CD4-positive, alpha-beta T cell treated with Interleukin-15 for 1 hour (primary cell): Measurements from ENCODE around the gene APOBEC3A.
"Not testable (repeated sequence)": the region's sequence is repeated elsewhere in the genome, so short reads cannot be mapped to it uniquely, and the experiment has no call there.

Experiments
- DNase-seq: peaks from one replicate; pipeline ENCODE4 v3.0.0-alpha.2; 2020

APOBEC3A gene

GRCh38 chr22:38943882-38944281, 13.5 kb upstream of the APOBEC3A start:
- no peak for DNase-seq

- DNase-seq: no peak
Measured at GRCh38 chr22:38944653-38945052, 12.8 kb upstream of the APOBEC3A start.

GRCh38 chr22:38945706-38946338, 11.6 kb upstream of the APOBEC3A start:
- not testable (repeated sequence) for DNase-seq

DNA sequence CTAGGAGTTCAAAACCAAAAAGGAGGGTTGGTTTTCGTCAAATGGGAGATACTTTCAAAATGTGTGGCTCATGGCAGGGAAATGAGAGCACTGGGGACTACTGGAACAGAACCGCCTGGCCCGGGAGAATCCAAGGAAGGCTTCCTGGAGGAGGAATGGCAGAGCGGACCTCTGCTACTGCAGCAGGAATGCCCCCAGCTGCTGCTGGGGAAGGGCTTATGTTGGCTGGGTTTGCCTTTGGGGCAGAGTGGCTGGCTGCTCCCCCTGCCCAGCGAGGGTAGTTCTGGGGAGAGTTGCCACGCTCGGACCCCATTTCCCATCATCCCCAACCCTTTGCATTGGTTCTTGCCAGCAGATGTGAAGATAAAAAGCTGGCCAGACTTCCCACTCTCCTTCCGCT, 10.6 kb upstream of the APOBEC3A start:
- DNase-seq: no peak

DNA sequence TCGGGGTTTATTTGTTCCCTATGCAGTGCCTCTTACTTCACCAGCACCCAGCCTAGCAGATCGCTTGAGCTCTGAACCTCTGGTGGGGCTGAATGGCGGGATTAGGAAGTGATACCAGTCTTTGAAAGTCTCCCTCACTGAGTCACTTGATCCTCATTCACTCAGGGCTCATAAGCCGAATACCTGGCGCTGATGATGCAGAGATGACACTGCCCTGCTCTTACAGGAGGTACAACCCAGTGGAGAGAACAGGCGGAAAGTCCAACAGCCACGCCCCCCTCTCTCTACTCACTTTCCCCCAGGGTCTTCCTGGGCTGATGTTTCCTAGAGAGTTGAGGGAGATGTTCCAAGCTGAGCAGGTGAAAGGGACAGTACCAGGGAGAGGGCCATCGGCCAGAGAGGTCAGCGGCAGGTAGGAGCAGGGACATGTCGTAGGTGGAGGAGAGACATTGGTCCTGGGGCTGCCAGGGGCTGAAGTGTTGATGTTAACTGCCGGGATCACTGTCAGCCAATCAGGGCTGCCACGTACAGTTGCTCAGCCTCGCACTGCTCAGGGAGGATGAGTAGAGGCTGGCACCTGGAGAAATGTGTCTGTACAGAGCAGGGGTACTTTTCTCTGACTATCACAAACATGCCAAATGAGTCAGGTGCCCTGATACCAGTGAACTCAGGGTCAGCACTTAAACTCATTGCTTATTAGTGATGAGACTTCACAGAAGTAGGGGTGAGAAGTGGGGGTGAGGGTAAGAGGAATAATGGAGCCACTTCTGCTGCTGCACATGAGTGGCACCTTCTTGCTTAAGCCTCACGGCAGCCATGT, 9.9 kb upstream of the APOBEC3A start:
- peak; percentile 72 for DNase-seq

DNA sequence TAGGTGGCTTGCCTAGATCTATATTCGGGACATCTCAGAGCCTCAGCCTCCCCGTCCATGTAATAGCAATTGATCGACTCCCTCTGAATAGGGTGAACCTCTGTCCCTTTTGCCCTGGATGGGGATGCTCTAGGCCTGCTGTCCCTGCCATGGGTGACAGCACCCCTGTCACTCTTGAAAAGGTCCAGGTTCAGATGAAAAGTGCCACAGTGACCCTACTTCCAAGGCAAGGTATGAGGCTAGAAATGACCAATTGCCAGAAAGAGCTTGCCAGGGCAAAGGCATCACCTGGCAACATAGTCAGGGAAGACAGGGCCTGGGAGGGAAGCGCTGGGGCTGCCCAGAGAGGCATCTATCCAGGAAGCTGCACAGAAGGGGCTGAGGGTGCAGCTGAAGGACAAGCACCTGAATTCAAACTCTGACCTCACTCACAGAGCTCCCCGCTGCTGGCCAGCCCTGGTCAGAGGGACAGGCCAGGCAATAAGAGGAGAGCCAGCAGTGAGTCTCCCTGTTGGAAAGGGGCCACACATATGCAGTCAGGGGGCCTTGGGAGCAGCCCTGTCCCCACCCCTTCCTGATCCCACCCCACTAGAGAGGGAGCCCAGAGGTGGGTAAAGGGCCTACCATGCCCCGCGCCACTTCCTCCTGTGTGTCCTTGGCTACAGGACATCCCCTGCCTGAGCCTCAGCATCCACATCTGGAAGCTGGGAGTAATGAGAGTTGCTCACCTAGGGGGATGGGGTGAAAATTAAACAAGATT, 9.0 kb upstream of the APOBEC3A start:
- no peak for DNase-seq

DNA sequence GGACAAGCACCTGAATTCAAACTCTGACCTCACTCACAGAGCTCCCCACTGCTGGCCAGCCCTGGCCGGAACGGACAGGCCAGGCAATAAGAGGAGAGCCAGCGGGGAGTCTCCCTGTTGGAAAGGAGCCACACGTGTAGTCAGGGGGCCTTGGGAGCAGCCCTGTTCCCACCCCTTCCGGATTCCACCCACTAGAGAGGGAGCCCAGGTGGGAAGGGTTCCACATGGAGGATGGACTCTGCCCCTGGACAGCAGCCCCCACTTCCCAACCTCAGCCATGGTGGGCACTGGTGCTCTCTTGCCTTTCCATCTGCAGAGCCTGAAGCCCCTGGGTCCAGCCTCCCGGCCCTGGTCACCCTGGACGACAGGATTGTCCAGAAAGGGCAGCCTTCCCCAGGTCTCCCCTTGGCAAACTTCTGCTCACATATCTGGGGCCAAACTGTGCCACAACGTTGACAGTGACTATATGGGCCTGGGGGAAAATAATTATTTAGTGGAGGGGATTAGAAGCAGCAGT, 7.5 kb upstream of the APOBEC3A start:
- no peak for DNase-seq

- DNase-seq: no peak
Measured at GRCh38 chr22:38950527-38951295, 6.7 kb upstream of the APOBEC3A start.

DNA sequence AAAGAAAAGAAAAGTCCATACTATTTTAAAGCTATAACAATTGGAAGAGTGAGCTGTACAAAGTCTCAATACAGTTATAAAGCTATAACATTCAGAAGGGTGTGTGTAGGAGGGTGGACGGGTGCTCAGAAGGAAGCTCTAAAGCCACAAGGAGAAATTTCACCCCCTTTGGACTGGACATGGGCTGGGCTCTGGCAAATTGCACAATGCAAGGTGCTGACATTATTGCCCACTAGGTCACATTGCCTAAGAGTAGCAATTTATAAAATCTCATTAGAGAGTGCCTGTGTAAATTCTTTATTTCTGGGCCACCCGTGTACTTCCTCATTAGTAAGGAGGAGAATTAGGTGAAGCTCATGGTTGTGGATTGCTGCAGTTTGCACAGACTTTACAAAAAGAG, 5.7 kb upstream of the APOBEC3A start:
- DNase-seq: peak; percentile 37

DNA sequence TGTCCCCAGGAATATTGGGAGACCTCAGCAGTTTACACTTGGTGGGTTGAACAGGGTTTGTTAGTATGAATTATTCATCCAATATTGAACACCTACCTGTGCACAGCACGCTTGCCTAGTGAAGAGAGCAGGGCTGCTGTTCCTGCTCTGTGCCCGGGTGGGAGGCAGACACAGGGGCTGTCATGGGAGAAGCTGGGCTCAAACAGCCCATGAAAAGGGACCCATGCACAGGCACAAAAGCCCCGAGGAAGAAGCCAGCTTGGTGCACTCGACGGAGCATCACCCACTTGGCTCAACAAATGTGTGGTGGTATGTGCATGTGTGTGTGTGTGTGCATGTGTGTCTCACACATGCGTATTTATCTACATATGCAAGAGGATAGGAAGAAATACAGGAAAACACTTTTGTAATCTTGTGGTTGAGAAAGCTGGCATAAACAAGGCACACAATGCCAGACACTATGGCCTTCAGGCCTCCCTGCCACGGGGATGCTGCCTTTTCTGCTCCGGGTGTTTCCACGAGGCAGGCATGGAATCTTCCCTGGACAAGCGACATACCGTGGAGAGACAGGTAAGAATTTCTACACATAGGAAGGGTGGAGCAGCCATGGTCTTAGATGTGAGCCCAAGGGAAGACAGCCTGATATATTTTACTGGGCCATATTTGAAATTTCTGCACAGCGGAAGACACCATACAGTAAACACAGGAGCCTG, 5.0 kb upstream of the APOBEC3A start:
- no peak for DNase-seq

- no peak for DNase-seq
Measured at GRCh38 chr22:38953091-38953490, 4.3 kb upstream of the APOBEC3A start.

GRCh38 chr22:38953577-38954413, 3.6 kb upstream of the APOBEC3A start:
- peak; percentile 85 for DNase-seq

GRCh38 chr22:38954414-38955043, 2.9 kb upstream of the APOBEC3A start:
- no peak for DNase-seq

DNA sequence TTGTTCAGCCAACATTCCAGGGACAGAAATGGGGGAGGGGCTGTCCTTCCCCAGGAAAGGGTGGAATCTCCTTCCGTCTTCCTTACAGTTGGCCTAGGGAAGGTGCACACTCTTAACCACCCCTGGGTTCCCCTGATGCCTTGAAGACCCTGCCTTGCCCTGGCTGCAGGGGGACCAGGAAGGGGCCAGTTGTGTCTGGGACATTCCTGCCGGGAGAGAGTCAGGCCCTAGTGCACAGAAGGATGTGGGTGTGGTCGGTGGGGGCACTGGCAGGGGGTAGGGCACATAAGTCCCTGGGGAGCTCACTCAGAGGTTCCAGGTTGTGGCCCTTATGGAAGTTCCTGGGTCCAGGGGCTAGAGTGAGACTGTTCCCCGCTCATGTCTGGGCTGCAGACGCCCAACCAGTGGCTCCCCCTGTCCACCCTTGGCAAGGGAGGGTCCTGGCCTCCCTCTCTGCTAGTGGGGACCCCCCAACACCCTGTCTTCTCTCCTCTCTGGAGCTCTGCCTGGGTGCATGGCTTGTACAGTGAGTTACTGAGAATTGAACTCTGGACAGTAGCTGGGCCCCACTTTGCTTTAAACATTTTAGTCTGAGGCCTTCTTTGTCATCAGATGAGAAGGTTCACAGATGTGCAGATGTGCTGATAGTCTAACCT, 2.0 kb upstream of the APOBEC3A start:
- no peak for DNase-seq

GRCh38 chr22:38955926-38956325, 1.5 kb upstream of the APOBEC3A start:
- DNase-seq: no peak

- DNase-seq: no peak
Measured at GRCh38 chr22:38956551-38956950, 858 bp upstream of the APOBEC3A start.

DNA sequence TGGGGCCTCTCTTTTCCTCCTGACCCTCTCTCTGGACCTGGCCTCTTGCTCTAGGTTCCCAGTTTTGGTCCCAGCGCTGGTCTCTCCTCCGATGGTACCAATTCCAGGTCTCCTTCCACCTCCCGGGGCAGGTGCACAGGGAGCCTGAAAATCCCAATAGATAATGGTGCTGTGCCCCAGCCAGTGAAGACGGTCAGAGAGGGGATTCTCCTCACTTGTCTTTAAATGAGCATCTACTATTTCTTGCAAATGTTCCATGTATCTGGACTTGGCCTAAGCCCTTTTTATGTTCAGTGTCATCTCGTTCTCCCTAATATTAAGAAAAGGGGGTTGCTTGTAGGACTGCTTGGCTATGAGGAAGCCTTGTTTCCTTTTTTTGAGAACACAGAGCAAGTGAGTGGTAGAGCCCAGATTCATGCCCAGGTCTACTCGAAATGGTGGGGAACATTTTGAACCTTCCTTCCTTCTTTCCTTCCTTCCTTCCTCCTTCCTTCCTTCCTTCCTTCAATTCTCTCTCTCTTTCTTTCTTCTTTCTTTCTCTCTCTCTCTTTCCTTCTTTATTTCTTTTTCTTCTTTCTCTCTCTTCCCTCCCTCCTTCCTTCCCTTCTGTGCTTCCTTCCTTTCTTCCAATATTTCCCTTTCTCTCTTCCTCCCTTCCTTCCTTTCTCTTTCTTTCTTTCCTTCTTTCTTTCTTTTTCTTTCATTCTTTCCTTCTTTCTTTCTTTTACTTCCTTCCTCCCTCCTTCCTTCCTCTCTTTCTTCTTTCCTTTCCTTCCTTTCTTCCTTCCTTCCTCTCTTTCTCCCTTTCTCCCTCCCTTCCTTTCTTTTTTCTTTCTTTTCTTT, 620 bp downstream of the APOBEC3A start:
- DNase-seq: no peak

DNA sequence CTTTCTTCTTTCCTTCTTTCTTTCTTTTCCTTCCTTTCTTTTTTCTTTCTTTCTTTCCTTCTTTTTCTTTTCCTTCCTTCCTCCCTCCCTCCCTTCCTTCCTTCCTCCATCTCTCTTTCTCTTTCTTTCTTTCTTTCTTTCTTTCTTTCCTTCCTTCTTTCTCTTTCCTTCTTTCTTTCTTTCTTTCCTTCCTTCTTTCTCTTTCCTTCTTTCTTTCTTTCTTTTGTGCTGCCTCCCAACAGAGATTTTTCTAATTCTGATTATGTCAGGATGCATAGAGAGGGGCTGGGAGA, 1.2 kb downstream of the APOBEC3A start:
- not testable (repeated sequence) for DNase-seq

DNA sequence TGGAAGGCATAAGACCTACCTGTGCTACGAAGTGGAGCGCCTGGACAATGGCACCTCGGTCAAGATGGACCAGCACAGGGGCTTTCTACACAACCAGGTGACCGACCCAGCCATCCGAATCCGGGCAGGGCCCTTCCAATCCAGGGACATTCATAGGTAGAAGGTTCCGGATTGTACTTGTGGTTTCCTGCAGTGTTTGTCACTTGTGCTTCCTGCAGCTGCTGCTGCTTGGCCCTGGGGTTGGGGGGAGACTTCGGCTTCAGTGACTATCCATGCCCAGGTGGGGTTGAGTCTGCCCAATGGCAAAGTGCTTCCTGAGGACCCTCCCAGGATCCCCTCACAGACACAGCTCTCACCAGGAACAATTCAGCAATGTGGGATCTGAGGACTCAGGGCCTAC, 2.2 kb downstream of the APOBEC3A start:
- DNase-seq: peak; percentile 7
